ENCODE measurements around the gene CNBP. TPM values are rescaled to one million over a fixed set of nuclear protein-coding genes. Genes with fewer than 3 reads are reported as not detected.

Gene CNBP
- total and polyA plus RNA-seq, 10 of the 15 experiments (the other 5 are each of a cell fraction or from before 2014, with no cell fraction given): 300 to 719 (median 439) TPM

DNA sequence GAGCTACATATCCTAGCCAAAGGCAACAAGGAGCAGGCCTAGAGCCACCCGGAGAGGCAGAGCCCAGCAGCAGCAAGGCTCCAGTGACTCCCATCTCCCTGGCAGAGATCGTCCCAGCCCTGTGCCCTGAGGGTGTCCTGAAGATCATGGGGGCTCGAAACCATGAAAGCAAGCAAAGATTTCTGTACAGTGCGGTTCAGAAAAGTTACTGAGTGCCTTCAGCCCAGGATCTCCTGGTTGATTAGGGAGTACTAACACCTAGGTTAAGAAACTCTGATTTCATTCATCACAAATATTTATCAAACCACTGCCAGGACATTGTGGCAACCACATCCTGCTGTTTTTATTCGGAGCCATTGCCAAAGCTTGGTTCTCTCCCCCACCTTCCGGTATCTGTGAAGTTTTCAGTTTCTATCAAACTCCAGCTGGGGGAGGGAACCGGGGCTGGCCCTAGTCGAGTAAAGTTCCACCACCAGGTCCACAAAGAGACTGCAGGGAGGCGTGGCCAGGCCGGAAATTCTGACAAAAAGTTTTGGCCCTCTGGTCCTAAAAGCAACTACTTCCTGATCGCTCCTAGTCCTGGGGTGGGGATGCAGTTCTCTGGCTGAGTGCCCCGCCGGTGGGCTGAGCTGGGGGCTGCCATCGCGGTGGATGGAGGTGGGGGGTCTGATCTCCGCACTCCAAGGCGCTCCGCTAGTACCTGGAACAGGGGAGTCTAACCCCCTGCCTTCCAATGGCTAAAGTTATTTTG lies 63.3 kb downstream of the CNBP start (continued):
- TF ChIP-seq CEBPZ (IDR thresholded peaks at IDR 0.05; ENCODE audit: low read depth, low read length) (no peak), CHD4 (IDR thresholded peaks at IDR 0.05) (no peak), BCLAF1 (IDR thresholded peaks at IDR 0.05) (no peak; the same call in 1 of the 2 replicates), MXI1 (IDR thresholded peaks at IDR 0.05; ENCODE audit: low read depth, low read length) (no peak), KAT2A (conservative IDR thresholded peaks at IDR 0.05; ENCODE audit: control insufficient read depth, low read depth, low read length) (no peak), EZH2 (IDR thresholded peaks at IDR 0.05; ENCODE audit: borderline replicate concordance, control insufficient read depth, low read depth, low read length) (no peak), STAT3 (IDR thresholded peaks at IDR 0.05; ENCODE audit: low read depth, low read length) (no peak), RUNX3 (IDR thresholded peaks at IDR 0.05; ENCODE audit: low read length) (peak; percentile 94), PAX5 (IDR thresholded peaks at IDR 0.05; ENCODE audit: borderline replicate concordance, low read depth, low read length) (0 out of 2 replicates have a peak, but pooled peaks have one; percentile 47), BCL3 (IDR thresholded peaks at IDR 0.05; ENCODE audit: borderline replicate concordance, insufficient read depth, low read depth, low read length, poor library complexity, severe bottlenecking) (peak; percentile 43), MYC (IDR thresholded peaks at IDR 0.05; ENCODE audit: insufficient read depth, insufficient read length, insufficient replicate concordance, low read length, severe bottlenecking) (no peak), BMI1 (IDR thresholded peaks at IDR 0.05; ENCODE audit: borderline replicate concordance) (no peak), SPI1 (IDR thresholded peaks at IDR 0.05; ENCODE audit: borderline replicate concordance, insufficient read depth, low read depth, low read length) (peak; percentile 18; the same call in 1 of the 2 replicates)
- TF ChIP-seq, protein P1, sequence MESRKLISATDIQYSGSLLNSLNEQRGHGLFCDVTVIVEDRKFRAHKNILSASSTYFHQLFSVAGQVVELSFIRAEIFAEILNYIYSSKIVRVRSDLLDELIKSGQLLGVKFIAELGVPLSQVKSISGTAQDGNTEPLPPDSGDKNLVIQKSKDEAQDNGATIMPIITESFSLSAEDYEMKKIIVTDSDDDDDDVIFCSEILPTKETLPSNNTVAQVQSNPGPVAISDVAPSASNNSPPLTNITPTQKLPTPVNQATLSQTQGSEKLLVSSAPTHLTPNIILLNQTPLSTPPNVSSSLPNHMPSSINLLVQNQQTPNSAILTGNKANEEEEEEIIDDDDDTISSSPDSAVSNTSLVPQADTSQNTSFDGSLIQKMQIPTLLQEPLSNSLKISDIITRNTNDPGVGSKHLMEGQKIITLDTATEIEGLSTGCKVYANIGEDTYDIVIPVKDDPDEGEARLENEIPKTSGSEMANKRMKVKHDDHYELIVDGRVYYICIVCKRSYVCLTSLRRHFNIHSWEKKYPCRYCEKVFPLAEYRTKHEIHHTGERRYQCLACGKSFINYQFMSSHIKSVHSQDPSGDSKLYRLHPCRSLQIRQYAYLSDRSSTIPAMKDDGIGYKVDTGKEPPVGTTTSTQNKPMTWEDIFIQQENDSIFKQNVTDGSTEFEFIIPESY (IDR thresholded peaks at IDR 0.05): no peak
- TF ChIP-seq, protein P2, sequence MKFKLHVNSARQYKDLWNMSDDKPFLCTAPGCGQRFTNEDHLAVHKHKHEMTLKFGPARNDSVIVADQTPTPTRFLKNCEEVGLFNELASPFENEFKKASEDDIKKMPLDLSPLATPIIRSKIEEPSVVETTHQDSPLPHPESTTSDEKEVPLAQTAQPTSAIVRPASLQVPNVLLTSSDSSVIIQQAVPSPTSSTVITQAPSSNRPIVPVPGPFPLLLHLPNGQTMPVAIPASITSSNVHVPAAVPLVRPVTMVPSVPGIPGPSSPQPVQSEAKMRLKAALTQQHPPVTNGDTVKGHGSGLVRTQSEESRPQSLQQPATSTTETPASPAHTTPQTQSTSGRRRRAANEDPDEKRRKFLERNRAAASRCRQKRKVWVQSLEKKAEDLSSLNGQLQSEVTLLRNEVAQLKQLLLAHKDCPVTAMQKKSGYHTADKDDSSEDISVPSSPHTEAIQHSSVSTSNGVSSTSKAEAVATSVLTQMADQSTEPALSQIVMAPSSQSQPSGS (IDR thresholded peaks at IDR 0.05; ENCODE audit: low read length): peak; percentile 42; the same call in 1 of the 2 replicates

All from GM12878 (cell line).